ENCODE measurements around the gene KIF7. TPM values are rescaled to one million over a fixed set of nuclear protein-coding genes. Genes with fewer than 3 reads are reported as not detected.

Gene KIF7
- polyA plus RNA-seq, 1 donor (not counting 4 experiments of a cell fraction or from before 2014, with no cell fraction given): 0.54 TPM

- FAIRE-seq: no peak
- H3K4me3 ChIP-seq (ENCODE audit: control insufficient read depth in 2 of 3, extremely low read depth in 1 of 3, insufficient read depth in 2 of 3, low read depth in 1 of 3, low read length in 3 of 3): no peak overlapping the region
- H3K4me2 ChIP-seq (ENCODE audit: control insufficient read depth, extremely low read depth, insufficient read depth, low read depth, low read length): no peak overlapping the region
- no peaks in the 10 kb centered on the region for H3K4me1 ChIP-seq (ENCODE audit: control insufficient read depth, extremely low read depth, insufficient read depth, low read length)
- no peak overlapping the region for H3K9ac ChIP-seq (ENCODE audit: control insufficient read depth, extremely low read depth, insufficient read depth, low read length)
- H3K27me3 ChIP-seq (ENCODE audit: control insufficient read depth, extremely low read depth, insufficient read depth, low read length): no peaks in the 10 kb centered on the region
- H3K27ac ChIP-seq (ENCODE audit: control insufficient read depth, insufficient read depth, low read length): no peak overlapping the region
- no peaks in the 10 kb centered on the region for H3K9me3 ChIP-seq (ENCODE audit: control insufficient read depth, low read depth, low read length)
- H2AFZ ChIP-seq (ENCODE audit: control insufficient read depth, low read length): no peak overlapping the region
- dilution Hi-C loops (cut with MboI; ENCODE audit: extremely low pct_ligation_motif_present, low sequenced_read_pairs): no loop called here
- no peaks in the 10 kb centered on the region for H3K79me2 ChIP-seq (ENCODE audit: control insufficient read depth, insufficient read depth, low read length)
- H3K36me3 ChIP-seq (ENCODE audit: control insufficient read depth in 2 of 2, extremely low read depth in 1 of 2, insufficient read depth in 2 of 2, low read length in 2 of 2): peaks cover 18 to 31% of the 10 kb centered on the region in 2 experiments
- H3K9me1 ChIP-seq (ENCODE audit: control insufficient read depth, extremely low read depth, insufficient read depth, low read length): no peaks in the 10 kb centered on the region
- TF ChIP-seq CTCF (optimal IDR thresholded peaks at IDR 0.05 in 1 of 3, IDR thresholded peaks at IDR 0.05 in 1 of 3, conservative IDR thresholded peaks at IDR 0.05 in 1 of 3; ENCODE audit: extremely low read depth in 1 of 3, insufficient read depth in 2 of 3, low read length in 3 of 3) (no peak), EZH2 (IDR thresholded peaks at IDR 0.05; ENCODE audit: low read length) (no peak)
- DNase-seq (ENCODE audit: low read depth, low spot score): no peak
- H4K20me1 ChIP-seq (ENCODE audit: control insufficient read depth, extremely low read depth, insufficient read depth, low read length): no peaks in the 10 kb centered on the region
Measured at GRCh38 chr15:89630260-89630659, 25.0 kb downstream of the KIF7 start.

- Histone ChIP-seq H3K4me1 (ENCODE audit: control insufficient read depth, extremely low read depth, insufficient read depth, low read length) (no peaks in the 10 kb centered on the region), H4K20me1 (ENCODE audit: control insufficient read depth, extremely low read depth, insufficient read depth, low read length) (no peaks in the 10 kb centered on the region), H3K9ac (ENCODE audit: control insufficient read depth, extremely low read depth, insufficient read depth, low read length) (no peak overlapping the region), H3K4me2 (ENCODE audit: control insufficient read depth, extremely low read depth, insufficient read depth, low read depth, low read length) (no peak overlapping the region), H3K9me1 (ENCODE audit: control insufficient read depth, extremely low read depth, insufficient read depth, low read length) (no peaks in the 10 kb centered on the region), H3K36me3 (ENCODE audit: control insufficient read depth in 2 of 2, extremely low read depth in 1 of 2, insufficient read depth in 2 of 2, low read length in 2 of 2) (peaks cover 18 to 31% of the 10 kb centered on the region in 2 experiments), H3K27ac (ENCODE audit: control insufficient read depth, insufficient read depth, low read length) (no peak overlapping the region), H3K79me2 (ENCODE audit: control insufficient read depth, insufficient read depth, low read length) (no peaks in the 10 kb centered on the region), H2AFZ (ENCODE audit: control insufficient read depth, low read length) (no peak overlapping the region), H3K4me3 (ENCODE audit: control insufficient read depth in 2 of 3, extremely low read depth in 1 of 3, insufficient read depth in 2 of 3, low read depth in 1 of 3, low read length in 3 of 3) (no peak overlapping the region), H3K9me3 (ENCODE audit: control insufficient read depth, low read depth, low read length) (no peaks in the 10 kb centered on the region), H3K27me3 (ENCODE audit: control insufficient read depth, extremely low read depth, insufficient read depth, low read length) (no peaks in the 10 kb centered on the region)
- no peak for FAIRE-seq
- no peak for DNase-seq (ENCODE audit: low read depth, low spot score)
- dilution Hi-C loops (cut with MboI; ENCODE audit: extremely low pct_ligation_motif_present, low sequenced_read_pairs): no loop called here
- TF ChIP-seq CTCF (optimal IDR thresholded peaks at IDR 0.05 in 1 of 3, IDR thresholded peaks at IDR 0.05 in 1 of 3, conservative IDR thresholded peaks at IDR 0.05 in 1 of 3; ENCODE audit: extremely low read depth in 1 of 3, insufficient read depth in 2 of 3, low read length in 3 of 3): no peak
- no peak for TF ChIP-seq EZH2 (IDR thresholded peaks at IDR 0.05; ENCODE audit: low read length)
Measured at GRCh38 chr15:89629829-89630228, 25.4 kb downstream of the KIF7 start.

Measured in keratinocyte (primary cell).